Measurements from ENCODE around the gene TOPORS.
"Not testable (repeated sequence)": the region's sequence is repeated elsewhere in the genome, so short reads cannot be mapped to it uniquely, and the experiment has no call there.

The TOPORS gene

GRCh38 chr9:32552172-32552872 lies at the start of gene TOPORS, which contains the start of gene SMIM27:
Gene TOPORS (minus strand): TSS chr9:32552586. CDS start chr9:32552436, 150 bp downstream.
Gene SMIM27 (plus strand): TSS chr9:32552327. CDS start chr9:32552435, 108 bp downstream.
- DNase-seq (ENCODE audit: low read depth, low spot score), result peak; percentile 79

GRCh38 chr9:32599021-32599420 lies 46.6 kb upstream of the TOPORS start:
- not testable (repeated sequence) for DNase-seq (ENCODE audit: low read depth, low spot score)

GRCh38 chr9:32596936-32597335 lies 44.5 kb upstream of the TOPORS start:
- DNase-seq (ENCODE audit: low read depth, low spot score), result no peak

DNA sequence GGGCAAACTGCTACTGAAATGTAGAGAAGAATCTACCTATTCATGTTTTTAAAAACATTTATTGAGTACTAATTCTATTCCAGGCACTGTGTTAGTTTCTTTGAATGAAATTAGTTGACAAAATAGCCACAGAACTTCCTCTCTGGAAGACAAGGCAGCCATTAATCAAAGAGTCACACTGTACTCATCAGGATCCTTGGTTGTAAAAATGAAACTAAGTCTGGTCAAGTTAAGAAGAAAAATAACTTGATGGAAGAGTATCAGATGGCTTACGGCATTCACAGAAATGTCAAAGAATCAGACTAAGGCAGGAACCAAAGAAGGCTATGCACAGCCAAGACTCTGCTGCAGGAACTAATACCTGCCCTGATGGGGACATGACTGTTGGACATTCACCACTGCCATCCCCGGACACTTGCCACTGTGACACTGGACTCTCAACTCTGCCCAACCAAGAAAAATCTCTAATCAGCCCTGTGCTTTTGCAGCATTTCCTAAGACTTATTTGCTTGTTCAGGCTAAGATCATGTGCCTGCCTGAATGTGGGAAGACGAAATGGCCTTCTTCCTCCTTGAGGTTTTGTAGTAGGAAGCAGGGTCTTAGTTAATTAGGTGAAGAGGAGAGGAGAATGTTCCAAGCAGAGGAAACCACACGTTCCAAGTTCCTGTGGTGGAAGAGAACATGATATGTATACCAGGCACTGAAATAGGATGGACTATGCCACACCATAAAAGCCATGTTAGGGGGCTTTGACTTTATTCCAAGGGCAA lies 43.9 kb upstream of the TOPORS start:
- no peak for DNase-seq (ENCODE audit: low read depth, low spot score)

DNA sequence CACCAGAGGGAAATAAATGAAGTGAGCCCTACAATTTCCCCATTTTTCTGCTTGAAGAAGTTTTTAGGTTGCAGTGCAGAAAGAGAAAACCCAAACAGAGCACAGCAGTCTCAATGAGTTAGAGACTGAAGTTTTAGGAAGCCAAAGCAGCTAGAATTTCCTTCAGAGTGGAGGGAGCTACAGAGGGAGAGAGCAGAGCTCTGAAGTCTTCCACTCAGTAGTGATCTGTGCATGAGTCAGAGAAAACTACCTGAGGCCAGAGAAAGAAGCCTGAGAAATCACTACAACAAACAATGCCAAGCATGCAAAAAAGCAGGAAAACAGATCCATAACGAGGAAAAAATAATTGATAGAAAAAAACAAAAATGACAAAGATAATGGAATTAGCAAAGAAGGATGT lies 38.5 kb upstream of the TOPORS start:
- no peak for DNase-seq (ENCODE audit: low read depth, low spot score)

DNA sequence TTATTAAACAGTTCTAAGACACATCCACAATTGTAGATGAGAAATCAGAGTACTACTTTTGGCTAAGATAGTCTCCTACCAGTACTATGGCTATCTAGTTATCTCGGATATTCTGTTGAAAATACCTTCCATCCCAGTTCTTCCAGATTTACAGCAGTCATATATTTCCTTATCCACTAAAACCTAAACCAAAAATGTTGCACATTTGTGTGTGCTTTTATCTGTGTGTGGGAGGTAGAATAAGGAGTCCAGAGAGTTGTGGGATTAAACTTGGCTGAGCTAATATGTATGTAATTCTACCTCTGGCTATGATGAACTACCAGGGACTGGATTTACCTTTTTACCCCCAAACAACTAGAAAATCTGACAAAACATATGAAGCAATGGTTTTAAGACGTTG lies 38.1 kb upstream of the TOPORS start:
- no peak for DNase-seq (ENCODE audit: low read depth, low spot score)

- no peak for DNase-seq (ENCODE audit: low read depth, low spot score)
These were observed 36.8 kb upstream of the TOPORS start for GRCh38 chr9:32589083-32589723.

- DNase-seq (ENCODE audit: low read depth, low spot score), result no peak
These were observed 35.5 kb upstream of the TOPORS start for GRCh38 chr9:32587901-32588300.

- no peak for DNase-seq (ENCODE audit: low read depth, low spot score)
These were observed 32.4 kb upstream of the TOPORS start for GRCh38 chr9:32584784-32585183.

DNA sequence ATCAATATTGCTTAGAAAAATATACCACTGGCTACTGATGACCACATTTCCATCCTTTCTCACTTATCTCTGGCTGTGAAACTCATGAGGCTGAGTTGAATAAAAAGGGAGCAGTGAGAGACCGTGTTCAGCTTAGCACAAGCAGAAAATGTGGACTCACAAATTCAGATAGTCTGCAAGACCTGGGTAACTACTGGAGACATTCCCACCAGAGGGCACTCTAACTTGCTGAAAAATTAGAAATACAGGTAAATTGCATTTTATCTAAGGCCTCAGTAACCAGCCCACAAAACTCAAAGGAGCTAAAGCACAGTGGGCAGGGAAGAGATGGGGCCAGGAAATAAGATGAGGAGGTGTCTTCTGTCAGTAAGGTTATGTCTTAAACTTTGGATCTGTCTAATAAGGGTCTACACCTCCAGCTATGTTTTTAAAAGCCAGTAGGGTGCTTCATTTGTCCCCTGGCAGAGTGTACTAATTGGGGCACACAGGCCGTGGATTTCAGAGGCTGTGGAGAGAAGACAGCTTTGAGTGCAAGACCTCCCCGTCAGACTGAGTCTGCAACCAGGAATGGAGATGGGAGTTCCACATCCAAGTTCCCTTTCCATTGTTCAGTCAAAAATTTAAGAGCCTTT lies 29.2 kb upstream of the TOPORS start:
- DNase-seq (ENCODE audit: low read depth, low spot score), result no peak

GRCh38 chr9:32580631-32581300 lies 28.4 kb upstream of the TOPORS start:
- DNase-seq (ENCODE audit: low read depth, low spot score), result no peak

- DNase-seq (ENCODE audit: low read depth, low spot score), result peak; percentile 68
These were observed 27.4 kb upstream of the TOPORS start for GRCh38 chr9:32579706-32580331.

GRCh38 chr9:32578976-32579375 lies 26.6 kb upstream of the TOPORS start:
- DNase-seq (ENCODE audit: low read depth, low spot score), result no peak

DNA sequence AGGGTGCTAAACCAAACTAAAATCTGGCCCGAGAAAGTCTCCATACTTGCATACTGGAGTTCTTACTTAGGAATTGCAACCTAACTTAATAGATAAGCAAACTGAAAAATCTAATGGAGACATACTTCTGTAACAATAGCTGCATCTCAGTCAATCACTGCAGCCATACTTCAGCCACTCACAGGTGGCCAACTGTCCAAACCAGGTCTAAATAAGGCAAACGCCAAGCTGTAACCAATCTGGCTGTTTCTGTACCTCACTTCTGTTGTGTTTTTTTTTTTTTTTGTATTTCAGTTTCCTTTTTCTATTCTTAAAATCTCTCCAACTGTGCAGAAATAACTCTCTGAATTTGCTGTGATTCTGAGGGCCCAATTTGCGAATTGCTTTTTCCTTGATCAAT lies 24.9 kb upstream of the TOPORS start:
- DNase-seq (ENCODE audit: low read depth, low spot score), result no peak

DNA sequence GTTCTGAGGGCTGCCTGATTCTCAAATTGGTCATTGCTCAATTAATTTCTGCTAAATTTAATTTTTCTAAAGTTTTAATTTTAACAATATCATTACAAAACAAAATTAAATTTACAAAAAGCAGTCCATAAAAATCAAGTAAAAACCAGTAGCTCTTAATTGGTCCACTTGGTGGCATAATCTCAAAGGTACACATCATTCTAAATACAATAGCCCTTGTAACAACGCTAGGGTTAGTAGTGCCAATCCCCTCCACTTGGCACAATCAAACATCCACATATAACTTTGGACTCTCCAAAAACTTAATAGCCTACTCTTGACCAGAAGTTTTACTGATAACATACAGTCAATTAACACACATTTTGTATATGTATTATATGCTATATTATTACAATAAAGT lies 22.5 kb upstream of the TOPORS start:
- DNase-seq (ENCODE audit: low read depth, low spot score), result no peak

DNA sequence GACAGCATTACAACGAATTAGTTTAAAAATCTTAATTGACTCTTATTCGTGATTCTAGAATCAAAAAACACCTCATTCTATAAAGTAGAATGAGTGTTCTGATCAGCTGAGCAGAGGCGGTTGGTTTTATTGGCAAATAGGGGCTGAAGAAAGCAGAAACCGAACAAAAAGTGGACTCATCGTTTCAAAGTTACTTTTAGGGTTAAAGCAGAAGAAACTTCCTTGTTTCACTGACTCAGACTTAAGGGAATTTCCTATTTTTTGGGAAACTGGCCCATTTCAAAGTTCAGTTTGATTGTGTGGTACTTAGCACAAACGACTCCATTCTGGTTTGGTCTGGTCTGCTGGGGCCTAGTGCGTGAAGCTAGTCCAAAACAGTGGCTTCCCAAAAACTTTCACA lies 21.4 kb upstream of the TOPORS start:
- DNase-seq (ENCODE audit: low read depth, low spot score), result no peak

DNA sequence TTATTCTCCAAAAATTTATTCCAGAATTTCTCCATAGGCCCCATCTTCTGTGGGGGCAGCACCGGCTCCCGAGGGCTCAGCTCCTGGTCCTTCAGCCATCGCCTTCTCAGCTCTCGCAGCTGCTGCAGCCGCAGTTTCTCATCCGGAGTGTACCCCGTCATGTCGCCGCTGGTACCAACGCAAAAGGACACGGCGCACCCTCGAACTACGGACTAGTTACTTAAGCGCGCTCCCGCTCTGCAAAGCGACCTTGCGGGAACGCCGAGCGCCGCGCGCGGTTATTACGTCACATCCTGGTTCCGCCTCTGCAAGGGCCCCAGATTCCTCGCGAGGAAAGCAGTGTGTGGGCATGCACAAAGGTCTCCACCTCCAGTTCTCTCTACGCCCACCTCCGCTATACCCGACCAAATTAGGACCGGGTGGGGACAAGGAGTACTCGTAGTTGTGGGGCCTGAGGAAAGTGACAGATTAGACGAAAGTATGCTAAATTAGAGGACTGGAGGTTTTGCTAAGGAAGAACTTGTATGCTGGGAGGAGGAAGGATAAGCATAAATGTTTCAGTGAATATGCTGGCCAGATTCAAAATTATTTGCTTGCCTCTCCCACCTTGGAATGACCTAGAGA lies 20.6 kb upstream of the TOPORS start, which contains the start of gene NDUFB6:
Gene NDUFB6, minus strand, starts transcription at position 260 of the 624 bp plus-strand sequence. Its CDS starts 99 bp downstream, at position 161.
- peak; percentile 91 for DNase-seq (ENCODE audit: low read depth, low spot score)

DNA sequence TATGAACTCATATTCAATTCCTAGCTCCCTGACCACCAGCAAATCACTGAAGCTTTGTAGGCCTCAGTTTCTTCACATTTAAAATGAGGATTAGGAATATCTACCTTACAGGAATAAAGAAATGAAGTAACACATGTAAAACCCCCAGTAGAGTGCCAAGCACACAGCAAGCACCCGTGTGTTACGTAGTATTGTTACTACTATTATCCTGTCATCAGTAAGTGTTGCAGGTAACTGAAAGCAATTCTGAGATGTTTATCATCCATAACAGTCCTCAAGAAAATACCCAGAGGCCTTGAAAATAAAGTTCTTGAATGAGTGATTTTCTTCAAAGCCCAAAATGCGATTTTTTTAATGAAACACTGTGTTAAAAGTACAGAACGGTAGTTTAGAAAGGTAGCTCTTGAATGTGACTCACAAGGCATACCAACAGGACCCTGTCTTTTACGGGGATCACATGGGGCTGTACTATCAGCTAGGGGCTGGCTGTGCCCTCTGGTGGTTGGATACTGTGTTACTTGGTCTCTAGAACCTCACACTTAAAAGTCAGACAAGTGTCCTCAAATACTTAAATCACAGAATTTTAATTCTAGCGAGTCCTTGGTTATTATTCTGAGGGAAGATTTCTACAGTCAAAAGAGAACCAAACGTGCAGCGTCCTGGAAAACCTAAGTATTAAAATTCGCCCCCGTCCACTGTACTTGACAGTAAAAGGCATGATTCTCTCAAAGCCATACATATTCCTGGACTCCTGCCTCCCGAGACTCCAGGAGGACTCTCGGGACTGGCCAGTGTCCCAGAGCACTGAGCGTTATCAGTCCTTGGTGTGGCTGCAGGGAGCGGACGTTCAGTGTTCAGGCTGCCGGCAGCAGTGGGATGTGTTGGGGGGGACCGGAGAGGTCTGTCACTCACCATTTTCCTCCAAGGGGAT lies 19.8 kb upstream of the TOPORS start:
- peak; percentile 58 for DNase-seq (ENCODE audit: low read depth, low spot score)

DNA sequence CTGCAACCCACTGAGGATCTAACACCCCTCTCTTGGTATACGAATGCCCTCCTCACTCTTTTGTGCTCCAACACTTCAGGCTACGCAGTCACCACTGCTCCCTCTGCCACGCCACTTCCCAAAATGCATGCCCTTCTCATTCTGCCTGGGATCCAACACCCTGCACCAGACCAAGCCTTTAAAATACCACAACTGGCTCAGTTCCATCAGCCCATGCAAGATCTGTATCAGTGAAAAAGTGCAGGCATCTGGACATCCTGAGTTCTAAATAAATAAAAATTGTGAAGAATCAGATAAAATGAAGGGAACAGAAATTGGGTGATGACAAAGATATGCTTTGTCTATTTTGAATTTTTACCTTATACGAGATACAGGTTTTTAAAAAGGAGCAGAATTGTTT lies 17.9 kb upstream of the TOPORS start:
- no peak for DNase-seq (ENCODE audit: low read depth, low spot score)

Measured in activated CD4-positive, CD25-positive, alpha-beta regulatory T cell treated with anti-CD3 and anti-CD28 coated beads, Interleukin-2, amount 50 U/mL, for 16 hours (primary cell).